ENCODE results near the gene SLC25A29.
A peak's percentile ranks its signal among the peaks of the same experiment; 100 is the strongest.
"Not testable (repeated sequence)": the region's sequence is repeated elsewhere in the genome, so short reads cannot be mapped to it uniquely, and the experiment has no call there.

SLC25A29 gene, protein sequence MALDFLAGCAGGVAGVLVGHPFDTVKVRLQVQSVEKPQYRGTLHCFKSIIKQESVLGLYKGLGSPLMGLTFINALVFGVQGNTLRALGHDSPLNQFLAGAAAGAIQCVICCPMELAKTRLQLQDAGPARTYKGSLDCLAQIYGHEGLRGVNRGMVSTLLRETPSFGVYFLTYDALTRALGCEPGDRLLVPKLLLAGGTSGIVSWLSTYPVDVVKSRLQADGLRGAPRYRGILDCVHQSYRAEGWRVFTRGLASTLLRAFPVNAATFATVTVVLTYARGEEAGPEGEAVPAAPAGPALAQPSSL

DNA sequence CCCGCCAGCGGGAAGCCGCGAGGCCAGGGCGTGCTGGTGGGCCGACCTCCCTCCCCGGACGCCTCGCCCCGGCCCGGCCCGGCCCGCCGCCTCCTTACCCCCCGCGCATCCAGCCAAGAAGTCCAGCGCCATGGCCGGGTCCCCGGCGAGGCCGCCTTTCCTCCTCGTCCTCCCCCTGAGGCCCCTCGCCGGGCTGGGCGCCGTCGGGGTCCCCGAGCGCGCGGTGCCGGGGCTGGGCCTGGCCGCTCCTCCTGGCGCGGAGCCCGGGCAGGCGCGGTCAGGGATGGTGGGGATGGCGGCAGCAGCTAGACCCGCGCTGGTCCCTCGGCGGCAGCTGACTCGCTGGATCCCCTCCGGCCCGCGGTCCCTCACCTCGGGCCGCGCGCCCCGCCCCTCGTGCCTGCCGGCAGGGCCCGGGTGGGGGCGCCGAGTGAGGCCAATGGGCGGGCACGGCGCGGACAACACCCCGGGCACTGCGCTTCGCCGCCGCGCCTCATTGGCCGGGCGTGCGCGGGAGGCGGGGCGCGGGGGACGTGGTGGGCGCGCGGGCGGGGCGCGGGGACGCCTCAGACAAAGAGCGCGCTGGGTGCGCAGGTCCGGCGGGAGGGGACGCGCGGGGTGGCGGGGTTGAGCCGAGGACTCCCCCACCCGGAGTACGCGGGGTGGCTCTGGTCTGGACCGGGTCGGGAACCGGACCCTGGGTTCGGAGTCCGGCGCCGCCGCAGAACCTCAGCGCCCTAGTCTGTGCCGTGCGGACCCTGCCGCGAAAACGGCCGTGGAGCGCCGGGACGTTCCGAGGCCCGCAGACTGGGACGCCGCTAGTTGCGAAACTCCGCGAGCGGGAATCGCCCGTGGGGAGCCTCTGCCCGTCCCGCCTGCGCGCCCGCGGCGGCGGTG is at the start of gene SLC25A29:
TSS of gene SLC25A29 (minus strand) at position 344 of the 897 bp plus-strand sequence. CDS start at position 132, 212 bp downstream.
- peak within 1 kb of the TSS; percentile 84 for H3K4me3 ChIP-seq (ENCODE audit: low read depth, low read length)
- peak; percentile 53 for DNase-seq (ENCODE audit: low read depth)

DNA sequence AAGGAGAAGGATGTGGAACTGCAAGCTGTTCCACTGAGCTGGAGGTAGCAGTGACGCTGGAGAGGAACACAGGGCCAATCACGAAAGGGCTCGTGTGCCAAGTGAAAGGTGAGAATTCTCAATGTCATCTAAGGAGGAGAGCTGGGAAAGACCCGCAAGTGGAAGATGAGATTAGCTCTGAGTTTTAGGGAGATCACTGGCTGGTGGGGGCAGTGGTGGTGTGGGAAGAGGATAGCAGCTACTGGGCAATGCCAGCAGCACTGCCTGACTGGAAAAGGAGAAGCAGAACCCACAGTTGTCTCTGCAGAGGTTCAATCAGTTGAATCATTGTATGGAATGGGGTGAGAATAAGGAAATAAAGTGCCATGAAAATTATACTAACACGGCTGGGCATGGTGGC is 44.7 kb upstream of the SLC25A29 start:
- no peak overlapping the region for H3K4me3 ChIP-seq (ENCODE audit: low read depth, low read length)
- DNase-seq (ENCODE audit: low read depth), result no peak

DNA sequence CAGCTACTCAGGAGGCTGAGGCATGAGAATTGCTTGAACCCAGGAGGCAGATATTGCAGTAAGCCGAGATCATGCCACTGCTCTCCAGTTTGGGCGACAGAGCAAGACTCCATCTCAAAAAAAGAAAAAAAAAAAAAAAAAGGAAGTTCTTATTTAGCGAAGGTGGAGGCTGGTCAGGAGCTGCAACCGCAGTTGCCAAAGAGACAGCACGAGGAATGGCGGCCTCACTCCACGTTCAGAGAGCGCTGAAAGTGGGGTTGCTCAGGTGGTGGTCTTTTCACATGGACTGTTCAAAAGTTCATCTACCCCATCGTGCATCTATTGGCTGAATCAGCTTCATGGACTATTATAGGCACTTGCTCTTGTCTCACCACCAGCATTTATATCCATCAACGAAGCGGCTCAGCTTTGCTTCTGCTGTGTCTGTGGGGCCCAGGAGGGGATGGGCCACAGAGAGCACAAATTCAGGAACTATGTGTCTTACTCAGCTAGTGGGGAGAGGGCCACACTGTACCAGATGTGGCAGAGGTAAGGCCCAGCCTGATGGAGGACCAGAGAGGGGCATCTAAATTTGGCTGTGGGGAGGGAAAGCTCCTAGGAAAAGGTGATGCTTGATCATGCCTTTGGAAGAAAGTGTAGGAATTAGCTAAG is 44.2 kb upstream of the SLC25A29 start:
- no peak for DNase-seq (ENCODE audit: low read depth)
- H3K4me3 ChIP-seq (ENCODE audit: low read depth, low read length), result no peak overlapping the region

DNA sequence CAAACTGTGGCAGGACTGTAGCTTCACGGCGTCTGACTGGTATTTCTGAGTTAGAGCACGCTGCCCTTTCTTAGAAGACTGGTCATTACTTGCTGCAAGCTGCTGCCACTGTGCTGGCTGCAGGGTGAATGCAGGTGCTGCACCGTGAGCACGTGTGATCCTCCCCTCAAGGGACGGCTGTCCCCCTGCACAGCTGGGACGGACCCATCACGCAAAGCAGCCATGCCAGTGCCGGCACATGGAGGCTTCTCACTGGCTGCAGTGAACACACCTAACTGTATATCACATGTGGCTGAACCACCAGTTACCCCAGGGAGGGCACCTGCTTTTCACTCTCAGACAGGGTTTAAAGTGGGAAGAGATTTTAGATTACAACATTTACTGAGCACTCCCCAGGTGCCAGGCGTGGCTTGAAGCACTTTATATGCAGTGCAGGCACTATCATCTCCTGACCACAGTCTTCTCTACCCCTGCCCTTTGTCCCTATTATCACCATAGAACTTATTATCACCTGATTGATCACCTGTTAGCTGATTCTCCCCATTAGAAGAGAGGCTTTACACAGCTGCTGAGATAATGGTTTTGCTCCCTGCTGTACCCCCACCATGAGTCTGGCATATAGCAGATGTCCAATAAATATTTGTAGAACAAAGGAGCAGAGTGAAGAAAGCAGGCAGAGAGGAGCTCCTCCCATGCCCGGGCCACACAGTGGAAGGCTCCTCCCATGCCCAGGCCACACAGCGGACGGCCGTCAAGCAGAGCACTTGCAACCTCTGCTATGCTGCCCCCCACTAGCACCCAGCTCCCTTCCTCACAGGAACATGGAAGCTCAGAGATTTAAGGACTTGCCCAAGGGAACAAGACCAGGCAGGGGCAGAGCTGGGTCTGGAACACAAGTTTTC is 42.8 kb upstream of the SLC25A29 start:
- no peak for DNase-seq (ENCODE audit: low read depth)
- no peak overlapping the region for H3K4me3 ChIP-seq (ENCODE audit: low read depth, low read length)

DNA sequence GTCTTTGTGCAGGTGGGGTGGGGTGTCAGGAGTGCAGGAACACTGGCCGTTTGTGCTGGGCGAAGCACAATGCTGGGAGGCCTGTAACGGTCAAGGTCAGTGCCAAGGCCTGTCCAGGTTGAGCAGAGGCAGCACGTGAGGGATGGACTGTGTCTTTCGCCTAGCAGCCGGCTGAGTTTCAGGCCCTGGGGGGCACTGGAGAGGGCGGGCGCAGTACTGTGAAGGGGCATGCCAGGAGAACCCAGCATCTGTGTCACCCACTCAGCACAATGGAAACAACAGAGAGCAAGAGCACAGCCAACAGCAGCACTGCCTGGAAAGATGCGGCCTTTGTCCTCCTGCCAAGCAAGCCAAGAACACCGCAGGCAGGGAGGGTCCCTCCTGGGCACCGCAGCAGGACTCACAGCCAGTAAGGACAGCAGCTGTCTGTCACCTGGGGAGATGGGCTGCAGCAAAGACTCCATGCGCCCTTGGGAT is 42.0 kb upstream of the SLC25A29 start:
- no peak for DNase-seq (ENCODE audit: low read depth)
- no peak overlapping the region for H3K4me3 ChIP-seq (ENCODE audit: low read depth, low read length)

DNA sequence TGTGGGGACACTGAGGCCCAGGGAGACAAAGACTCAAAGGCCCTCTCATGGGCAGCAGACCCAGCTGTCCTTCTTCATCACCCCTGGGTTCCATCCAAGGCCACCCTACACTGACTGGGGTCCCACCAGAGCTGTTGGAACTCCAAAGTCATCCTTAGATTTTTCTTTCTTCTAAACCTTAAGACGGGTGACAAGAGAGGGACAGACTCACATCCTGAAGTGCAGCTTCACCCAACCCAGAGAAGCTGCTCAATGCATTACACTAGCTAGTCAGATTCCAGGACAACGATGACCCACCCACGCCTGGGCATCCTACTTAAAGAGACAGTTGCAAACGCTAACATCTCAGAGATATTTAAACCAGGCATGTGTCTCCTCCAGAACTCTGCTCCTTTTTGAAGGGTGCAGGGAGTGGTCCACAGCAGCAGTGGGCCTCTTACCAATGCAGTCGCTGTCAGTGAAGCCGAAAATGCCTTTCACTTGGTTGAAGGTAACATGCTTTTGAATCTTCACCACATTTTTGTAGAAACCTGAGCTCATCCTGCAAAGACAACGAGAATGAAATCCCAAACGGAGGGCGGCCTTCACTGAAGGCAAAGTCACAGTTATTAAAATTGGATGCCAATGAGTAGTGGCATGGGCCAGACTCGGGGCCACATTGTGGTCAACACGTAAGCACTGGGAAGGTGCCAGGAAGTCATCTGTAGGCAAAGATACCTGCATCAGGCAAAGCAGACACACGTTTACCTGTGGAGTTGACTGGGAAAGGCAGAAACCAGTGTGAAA is 40.3 kb upstream of the SLC25A29 start:
- no peak for DNase-seq (ENCODE audit: low read depth)
- no peak overlapping the region for H3K4me3 ChIP-seq (ENCODE audit: low read depth, low read length)

DNA sequence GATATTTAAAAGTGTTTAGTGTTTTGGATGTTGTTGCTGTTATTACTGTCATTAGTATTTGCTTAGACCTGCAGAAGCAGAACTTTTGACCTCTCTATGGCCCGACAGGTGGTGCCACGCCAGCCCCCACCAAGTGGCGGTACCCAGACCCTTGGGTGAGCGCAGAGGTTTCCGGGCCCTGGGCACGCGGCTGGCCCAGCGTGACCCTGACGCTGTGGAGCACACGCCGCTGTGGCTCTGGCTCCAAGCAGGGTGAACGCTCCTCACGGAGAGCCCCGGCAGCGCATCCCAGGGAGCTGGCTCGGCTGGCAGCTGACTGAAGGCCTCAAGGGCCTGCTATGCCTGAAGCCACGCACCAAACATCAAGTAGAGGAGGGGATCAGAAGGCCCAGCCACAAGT is 39.5 kb upstream of the SLC25A29 start:
- H3K4me3 ChIP-seq (ENCODE audit: low read depth, low read length), result no peak overlapping the region
- DNase-seq (ENCODE audit: low read depth), result no peak

DNA sequence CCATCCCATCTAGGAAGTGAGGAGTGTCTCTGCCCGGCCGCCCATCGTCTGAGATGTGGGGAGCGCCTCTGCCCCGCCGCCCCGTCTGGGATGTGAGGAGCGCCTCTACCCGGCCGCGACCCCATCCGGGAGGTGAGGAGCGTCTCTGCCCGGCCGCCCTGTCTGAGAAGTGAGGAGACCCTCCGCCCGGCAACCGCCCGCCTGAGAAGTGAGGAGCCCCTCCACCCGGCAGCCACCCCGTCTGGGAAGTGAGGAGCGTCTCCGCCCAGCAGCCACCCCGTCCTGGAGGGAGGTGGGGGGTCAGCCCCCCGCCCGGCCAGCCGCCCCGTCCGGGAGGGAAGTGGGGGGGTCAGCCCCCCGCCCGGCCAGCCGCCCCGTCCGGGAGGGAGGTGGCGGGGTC is 38.4 kb upstream of the SLC25A29 start:
- DNase-seq (ENCODE audit: low read depth); H3K4me3 ChIP-seq (ENCODE audit: low read depth, low read length): not testable (repeated sequence)

DNA sequence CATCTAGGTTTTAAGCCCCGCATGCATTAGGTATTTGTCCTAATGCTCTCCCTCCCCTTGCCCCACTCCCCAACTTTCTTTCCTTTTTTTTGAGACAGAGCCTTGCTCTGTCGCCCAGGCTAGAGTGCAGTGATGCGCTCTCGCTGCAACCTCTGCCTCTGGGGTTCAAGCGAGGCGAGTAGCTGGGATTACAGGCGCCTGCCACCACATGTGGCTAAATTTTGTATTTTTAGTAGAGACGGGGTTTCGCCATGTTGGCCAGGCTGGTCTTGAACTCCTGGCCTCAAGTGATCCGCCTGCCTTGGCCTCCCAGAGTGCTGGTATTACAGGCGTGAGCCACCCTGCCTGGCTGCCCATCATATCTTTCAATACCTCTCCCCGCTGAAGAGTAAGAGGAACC is 36.6 kb upstream of the SLC25A29 start:
- not testable (repeated sequence) for H3K4me3 ChIP-seq (ENCODE audit: low read depth, low read length); DNase-seq (ENCODE audit: low read depth)

DNA sequence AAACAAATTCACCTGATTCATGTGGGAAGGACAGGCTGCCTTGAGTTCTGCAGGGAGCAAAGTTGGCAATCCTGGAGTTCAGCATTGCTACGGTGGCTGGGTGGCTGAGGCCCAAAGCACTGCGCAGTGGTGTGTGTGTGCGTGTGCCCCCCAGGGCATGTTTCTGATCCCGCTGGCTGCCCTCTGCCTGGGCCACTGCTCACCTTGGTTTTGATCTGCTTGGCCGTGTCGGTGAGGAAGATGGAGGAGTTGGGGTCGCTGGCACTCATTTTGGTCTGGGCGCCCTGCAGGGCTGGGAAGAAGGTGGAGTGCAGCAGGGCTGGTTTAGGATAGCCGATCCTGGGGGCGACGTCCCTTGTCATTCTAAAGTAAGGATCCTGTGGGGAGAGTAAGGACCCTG is 36.0 kb upstream of the SLC25A29 start:
- DNase-seq (ENCODE audit: low read depth), result no peak
- H3K4me3 ChIP-seq (ENCODE audit: low read depth, low read length), result no peak overlapping the region

DNA sequence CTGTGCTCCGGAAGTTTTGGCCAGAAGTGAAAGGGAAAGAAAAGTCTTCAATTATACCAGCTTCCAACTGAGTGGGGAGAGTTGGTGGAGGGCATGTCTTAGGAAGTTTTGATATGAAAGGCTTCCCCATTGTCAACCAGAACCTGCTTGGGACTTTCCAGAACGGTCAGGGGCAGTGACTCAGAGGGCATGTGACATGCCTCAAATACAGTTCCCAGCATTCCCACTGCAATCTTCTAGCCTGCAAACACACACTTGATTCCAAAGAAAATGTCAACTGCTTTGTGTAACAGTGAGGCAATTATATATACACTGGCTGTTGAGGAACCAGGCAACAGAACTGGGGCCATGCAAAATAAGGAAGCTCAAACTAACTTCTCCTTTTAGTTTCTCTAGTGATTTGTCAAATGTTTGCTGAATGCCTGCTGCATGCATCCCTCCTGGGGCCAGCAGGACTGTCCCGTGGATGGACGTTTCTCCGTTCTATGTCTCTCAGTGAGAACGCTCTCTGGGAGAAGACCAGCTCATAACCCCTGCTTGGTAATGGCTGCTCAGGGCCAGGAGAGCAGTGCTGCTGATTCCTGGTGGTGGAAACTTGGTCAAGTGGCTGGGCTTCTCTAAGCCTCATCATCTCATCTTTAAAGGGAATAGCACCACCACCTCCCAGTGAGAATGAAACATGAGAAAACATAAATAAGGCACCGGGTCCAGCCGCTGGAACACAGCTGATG is 35.2 kb upstream of the SLC25A29 start:
- DNase-seq (ENCODE audit: low read depth), result peak; percentile 10
- no peak overlapping the region for H3K4me3 ChIP-seq (ENCODE audit: low read depth, low read length)

DNA sequence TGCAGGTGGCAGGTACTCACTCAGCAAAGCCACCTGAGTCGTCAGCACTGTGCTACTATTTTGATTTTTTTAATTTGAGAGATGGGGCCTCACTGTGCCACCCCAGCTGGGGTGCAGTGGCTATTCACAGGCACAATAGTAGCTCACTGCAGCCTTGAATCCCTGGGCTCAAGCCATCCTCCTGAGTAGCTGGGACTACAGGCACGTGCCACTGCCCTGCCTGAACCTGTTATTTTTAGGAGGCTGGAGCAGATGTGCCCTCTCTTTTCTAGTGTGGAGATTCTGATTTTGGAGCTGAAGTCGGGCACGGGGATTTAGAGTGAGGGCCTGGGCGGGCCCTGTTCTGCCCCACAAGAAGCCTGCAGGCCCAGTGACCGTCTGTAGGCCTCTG is 34.2 kb upstream of the SLC25A29 start:
- no peak for DNase-seq (ENCODE audit: low read depth)
- no peak overlapping the region for H3K4me3 ChIP-seq (ENCODE audit: low read depth, low read length)

DNA sequence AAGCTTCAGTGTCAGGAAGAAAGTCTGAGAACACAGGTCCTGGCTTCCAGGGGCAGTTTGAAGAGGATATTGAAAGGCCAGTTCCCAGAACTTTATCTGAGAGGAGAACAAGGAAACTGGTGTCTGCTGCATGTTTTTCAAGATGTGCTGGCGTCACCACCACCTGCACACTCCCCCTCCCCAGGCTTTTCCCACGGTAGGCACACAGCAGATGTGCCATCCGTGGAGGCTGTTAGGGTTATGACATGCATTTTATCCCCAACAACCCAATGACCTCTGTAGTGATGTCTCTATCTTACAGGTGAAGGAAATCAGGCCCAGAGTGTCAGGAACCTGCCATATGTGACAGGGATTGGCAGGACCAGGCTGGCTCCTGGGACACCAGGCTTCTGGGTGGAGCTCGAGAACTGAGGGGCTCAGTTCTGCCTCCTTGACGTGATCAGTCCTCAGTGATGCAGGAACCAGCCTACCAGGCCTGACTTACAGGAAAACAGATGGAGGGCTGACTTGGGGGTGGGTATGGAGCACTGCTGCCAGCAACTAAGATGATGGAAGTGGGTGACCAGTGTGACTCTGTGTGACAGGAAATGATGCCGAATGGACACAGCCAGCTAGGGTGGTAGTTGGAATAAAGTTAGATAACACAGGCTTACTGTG is 33.6 kb upstream of the SLC25A29 start:
- DNase-seq (ENCODE audit: low read depth), result no peak
- H3K4me3 ChIP-seq (ENCODE audit: low read depth, low read length), result no peak overlapping the region

DNA sequence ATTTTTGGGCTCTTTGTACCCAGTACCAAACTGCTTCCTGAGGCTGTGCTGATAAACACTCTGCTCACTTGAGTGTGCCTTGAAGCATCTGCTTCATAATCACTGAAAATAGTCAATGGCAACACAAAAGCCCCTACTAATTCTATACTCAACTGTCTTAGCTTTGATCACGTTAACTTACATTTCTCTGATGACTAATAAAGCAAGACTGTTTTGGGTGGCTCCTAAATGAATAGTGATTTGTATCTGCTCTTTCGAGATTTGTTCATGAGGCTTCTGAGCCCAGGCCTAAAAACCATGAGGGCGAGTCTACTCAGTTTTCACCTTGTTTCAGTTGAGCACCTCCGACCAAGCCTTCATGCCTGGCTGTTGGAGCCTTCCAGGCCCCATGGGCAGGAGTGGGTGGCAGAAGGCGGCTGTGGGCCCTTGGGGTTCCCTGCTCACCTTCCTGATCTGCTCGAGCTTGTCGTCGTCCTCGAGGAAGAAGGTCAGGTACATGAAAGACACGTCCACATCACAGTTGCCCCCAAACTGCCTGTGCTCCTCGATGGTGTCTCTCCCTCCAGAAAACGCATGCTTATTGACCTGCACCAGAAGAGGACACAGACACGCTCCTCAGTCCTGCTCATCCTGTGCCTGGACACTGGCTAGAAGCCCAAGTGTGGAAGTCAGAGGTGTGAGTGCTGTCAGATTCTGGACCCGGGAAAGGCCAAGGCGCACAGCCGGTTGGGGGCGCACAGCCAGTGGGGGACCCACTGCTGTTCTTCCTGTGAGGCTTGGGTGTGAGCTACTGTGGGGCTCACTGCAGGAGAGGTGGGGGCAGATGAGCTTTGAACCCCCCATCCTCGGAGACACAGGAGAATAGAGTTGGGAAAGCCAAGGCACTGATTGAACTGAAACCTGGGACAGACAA is 30.6 kb upstream of the SLC25A29 start:
- DNase-seq (ENCODE audit: low read depth), result no peak
- H3K4me3 ChIP-seq (ENCODE audit: low read depth, low read length), result no peak overlapping the region

DNA sequence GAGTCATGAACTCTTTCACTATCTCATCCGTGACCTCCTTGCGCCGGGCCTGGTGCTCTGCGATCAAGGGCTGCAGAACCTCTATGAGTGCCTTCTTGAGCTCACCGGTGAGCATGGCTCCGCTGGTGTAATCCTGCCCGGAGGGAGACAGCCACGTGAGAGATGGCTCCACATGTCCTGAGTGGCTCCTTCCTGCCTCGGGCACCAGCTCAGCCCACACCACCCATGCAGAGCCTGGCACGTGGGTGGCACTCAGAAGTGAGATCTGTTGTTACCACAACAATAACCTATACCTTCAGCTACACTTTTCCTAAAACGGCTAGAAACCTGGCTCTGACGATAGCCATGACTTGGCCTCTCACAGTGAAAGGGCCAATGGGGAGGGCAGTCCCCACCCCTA is 28.7 kb upstream of the SLC25A29 start:
- no peak for DNase-seq (ENCODE audit: low read depth)
- H3K4me3 ChIP-seq (ENCODE audit: low read depth, low read length), result no peak overlapping the region

DNA sequence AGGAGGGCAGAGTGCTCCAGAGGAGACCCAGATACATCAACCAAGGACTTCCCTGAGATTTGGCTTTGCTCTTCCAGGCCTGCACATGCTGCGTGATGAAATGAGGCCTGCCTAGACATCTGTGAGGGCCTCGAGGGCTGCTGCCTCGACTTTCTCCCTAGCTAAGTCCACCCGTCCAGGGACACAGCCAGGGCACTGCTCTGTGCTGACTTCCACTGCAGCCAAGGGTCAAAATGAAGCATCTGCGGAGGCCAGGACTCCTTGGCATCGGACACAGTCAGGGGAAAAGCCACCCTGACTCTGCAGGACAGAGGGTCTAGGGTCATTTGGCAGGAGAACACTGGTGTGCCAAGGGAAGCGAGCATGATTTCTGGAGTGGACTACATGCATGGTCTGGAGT is 27.6 kb upstream of the SLC25A29 start:
- DNase-seq (ENCODE audit: low read depth), result no peak
- H3K4me3 ChIP-seq (ENCODE audit: low read depth, low read length), result no peak overlapping the region
